Stomach smooth muscle (tissue), 2 donors: ENCODE results near the gene RNF2.
"Not testable (repeated sequence)": the region's sequence is repeated elsewhere in the genome, so short reads cannot be mapped to it uniquely, and the experiment has no call there.

Source experiments
- H3K27ac ChIP-seq: one replicate; pipeline ENCODE4 v1.7.0; 2013; ENCODE audit warnings: mild to moderate bottlenecking, low read length, inconsistent platforms
- H3K27me3 ChIP-seq, 2 donors: one replicate each; pipeline ENCODE4 v1.7.0; 2013; ENCODE audit warnings: low read length in 2 of 2; ENCODE audit not compliant: insufficient read depth in 2 of 2, control insufficient read depth in 1 of 2
- H3K36me3 ChIP-seq, 2 donors: one replicate each; pipeline ENCODE4 v1.7.0; 2013; ENCODE audit warnings: low read length in 2 of 2; ENCODE audit not compliant: control insufficient read depth in 2 of 2, insufficient read depth in 2 of 2
- H3K4me1 ChIP-seq: one replicate; pipeline ENCODE4 v1.7.0; 2013; ENCODE audit warnings: low read length; ENCODE audit not compliant: control insufficient read depth, insufficient read depth
- H3K4me3 ChIP-seq, 2 donors: one replicate each; pipeline ENCODE4 v1.7.0; 2013; ENCODE audit warnings: low read length in 2 of 2
- H3K9ac ChIP-seq, 2 donors: one replicate each; pipeline ENCODE4 v1.7.0; 2013; ENCODE audit warnings: low read length in 2 of 2, mild to moderate bottlenecking in 1 of 2
- H3K9me3 ChIP-seq, 2 donors: one replicate each; pipeline ENCODE4 v1.7.0; 2013; ENCODE audit warnings: low read length in 2 of 2; ENCODE audit not compliant: control insufficient read depth in 2 of 2
- donor health status: healthy.
- donor health status: Pancreatic carcinoma.

Gene RNF2

GRCh38 chr1:185050823-185051451, 5.6 kb downstream of the RNF2 start:
- H3K27me3 ChIP-seq: no peaks in the 10 kb centered on the region
- H3K4me3 ChIP-seq: no peak overlapping the region
- no peaks in the 10 kb centered on the region for H3K36me3 ChIP-seq
- no peaks in the 10 kb centered on the region for H3K9me3 ChIP-seq
- no peak overlapping the region for H3K9ac ChIP-seq
- H3K4me1 ChIP-seq: peaks cover 4% of the 10 kb centered on the region
- H3K27ac ChIP-seq: no peak overlapping the region

GRCh38 chr1:185053204-185053603, 7.8 kb downstream of the RNF2 start:
- Histone ChIP-seq H3K27ac (no peak overlapping the region), H3K4me1 (no peaks in the 10 kb centered on the region), H3K27me3 (no peaks in the 10 kb centered on the region), H3K4me3 (no peak overlapping the region), H3K36me3 (no peaks in the 10 kb centered on the region), H3K9me3 (no peaks in the 10 kb centered on the region), H3K9ac (no peak overlapping the region)

DNA sequence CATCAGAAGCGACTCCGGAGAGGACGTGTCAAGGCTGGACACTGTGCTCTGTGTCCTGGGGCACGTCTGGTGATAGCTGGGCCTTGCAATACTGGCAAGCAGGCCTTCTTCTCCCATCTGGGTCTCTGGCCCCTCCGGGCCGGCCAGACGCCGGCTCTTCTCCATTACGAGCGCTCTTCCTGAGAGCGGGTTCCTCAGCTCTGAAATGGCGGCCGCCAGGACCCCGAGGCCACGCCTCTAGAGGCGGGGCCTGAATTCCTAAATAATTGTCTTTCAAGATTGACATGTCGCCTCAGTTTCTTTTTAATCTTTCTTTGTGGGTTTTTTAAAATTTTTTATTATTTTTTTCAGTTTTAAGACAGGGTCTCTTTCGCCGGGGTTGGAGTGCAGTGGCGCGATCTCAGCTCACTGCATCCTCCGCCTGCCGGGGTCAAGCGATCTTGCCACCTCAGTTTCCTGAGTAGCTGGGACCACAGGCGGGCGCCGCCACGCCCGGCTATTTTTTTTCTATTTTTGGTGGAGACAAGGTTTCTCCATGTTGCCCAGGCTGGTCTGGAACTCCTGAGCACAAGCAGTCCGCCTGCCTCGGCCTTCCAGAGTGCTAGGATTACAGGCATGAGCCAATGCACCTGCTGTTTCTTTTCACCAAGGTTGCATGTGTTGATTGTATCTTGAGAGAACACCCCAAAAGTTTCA, 9.2 kb downstream of the RNF2 start:
- H3K9ac ChIP-seq: no peak overlapping the region

DNA sequence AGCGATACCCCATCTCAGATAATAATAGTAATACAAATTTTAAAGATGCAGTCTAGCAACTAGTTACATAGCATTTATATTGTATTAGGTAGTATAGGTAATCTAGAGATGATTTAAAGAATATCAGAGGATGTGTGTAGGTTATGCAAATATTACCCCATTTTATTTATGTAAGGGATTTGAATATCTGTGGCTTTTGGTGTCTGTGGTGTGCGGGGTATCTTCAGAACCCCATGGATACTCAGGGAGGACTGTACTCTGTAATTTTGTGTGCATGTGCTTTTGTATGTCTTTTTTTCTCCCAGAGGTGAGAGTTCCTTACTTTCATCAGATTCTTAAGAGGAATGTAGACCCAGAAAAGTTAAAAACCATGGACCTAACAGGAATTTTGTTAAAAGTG, 12.8 kb downstream of the RNF2 start:
- Histone ChIP-seq H3K9ac (no peak overlapping the region), H3K4me1 (no peaks in the 10 kb centered on the region), H3K36me3 (no peaks in the 10 kb centered on the region), H3K9me3 (no peaks in the 10 kb centered on the region), H3K27ac (no peak overlapping the region), H3K4me3 (no peak overlapping the region), H3K27me3 (no peaks in the 10 kb centered on the region)

More for the DNA sequence above, 9.2 kb downstream of the RNF2 start:
- no peaks in the 10 kb centered on the region for H3K4me1 ChIP-seq
- H3K27ac ChIP-seq: no peak overlapping the region
- no peaks in the 10 kb centered on the region for H3K36me3 ChIP-seq
- H3K27me3 ChIP-seq: no peaks in the 10 kb centered on the region
- H3K4me3 ChIP-seq: no peak overlapping the region
- H3K9me3 ChIP-seq: no peaks in the 10 kb centered on the region

- no peak overlapping the region for H3K4me3 ChIP-seq
These were observed 13.5 kb downstream of the RNF2 start for GRCh38 chr1:185058876-185059275.

DNA sequence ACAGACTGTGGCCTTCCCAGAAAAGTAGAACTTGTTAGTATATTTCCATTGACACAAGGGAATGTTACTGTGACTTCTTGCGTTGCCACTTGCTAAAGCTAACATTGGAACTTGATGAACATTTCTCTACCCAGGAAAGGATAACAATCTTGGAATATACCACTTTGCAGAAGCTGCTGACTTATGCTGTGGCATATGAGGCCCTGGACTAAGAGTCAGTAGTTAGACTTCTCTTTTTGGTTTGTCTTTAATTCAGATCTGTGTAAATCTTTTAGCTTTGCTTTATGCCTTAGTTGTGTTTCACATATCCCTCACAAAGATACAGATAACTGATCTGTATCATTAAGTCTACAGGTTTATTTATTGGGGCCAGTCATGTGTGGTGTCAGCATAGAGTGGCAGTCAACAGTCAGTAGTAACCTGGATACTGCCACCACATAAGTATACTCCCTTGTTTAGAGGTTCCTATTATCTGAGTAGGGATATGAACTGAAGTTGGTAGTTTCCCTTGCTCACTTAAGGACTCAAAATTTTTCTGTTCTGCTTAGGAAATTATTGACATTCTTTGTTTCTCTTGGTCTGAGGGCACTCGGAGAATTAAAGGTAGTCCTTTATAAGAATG, 14.7 kb downstream of the RNF2 start:
- Histone ChIP-seq H3K27me3 (no peaks in the 10 kb centered on the region), H3K4me3 (no peak overlapping the region), H3K27ac (no peak overlapping the region), H3K4me1 (no peaks in the 10 kb centered on the region), H3K9me3 (no peaks in the 10 kb centered on the region), H3K36me3 (no peaks in the 10 kb centered on the region), H3K9ac (no peak overlapping the region)

More at GRCh38 chr1:185058876-185059275, 13.5 kb downstream of the RNF2 start:
- Histone ChIP-seq H3K4me1 (no peaks in the 10 kb centered on the region), H3K27ac (no peak overlapping the region), H3K9ac (no peak overlapping the region), H3K9me3 (no peaks in the 10 kb centered on the region), H3K36me3 (no peaks in the 10 kb centered on the region), H3K27me3 (no peaks in the 10 kb centered on the region)

- Histone ChIP-seq H3K36me3 (no peaks in the 10 kb centered on the region), H3K9me3 (no peaks in the 10 kb centered on the region), H3K4me3 (no peak overlapping the region), H3K4me1 (no peaks in the 10 kb centered on the region), H3K27ac (no peak overlapping the region), H3K27me3 (no peaks in the 10 kb centered on the region), H3K9ac (no peak overlapping the region)
These were observed 17.5 kb downstream of the RNF2 start for GRCh38 chr1:185062710-185063370.

DNA sequence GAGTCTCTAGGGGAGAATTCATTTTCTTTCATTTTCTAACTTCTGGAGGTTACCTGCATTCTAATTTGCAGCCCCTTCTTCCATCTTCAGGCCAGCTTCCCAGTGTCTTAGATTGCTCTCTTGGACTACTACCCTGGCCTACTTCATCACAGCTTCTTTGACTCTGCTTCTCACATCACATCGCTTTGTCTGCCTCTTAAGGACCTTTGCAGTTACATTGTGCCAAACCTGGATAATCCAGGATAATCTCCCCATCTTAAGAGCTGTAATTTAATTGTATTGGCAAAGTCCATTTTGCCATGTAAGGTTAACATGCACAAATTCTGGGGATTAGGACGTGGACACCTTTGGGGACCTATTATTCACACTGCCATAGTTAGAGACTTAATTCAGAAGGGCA, 18.4 kb downstream of the RNF2 start:
- no peaks in the 10 kb centered on the region for H3K27me3 ChIP-seq
- no peaks in the 10 kb centered on the region for H3K36me3 ChIP-seq
- H3K9ac ChIP-seq: no peak overlapping the region
- H3K27ac ChIP-seq: no peak overlapping the region
- H3K4me3 ChIP-seq: no peak overlapping the region
- no peaks in the 10 kb centered on the region for H3K9me3 ChIP-seq
- H3K4me1 ChIP-seq: no peaks in the 10 kb centered on the region

GRCh38 chr1:185065006-185065405, 19.6 kb downstream of the RNF2 start:
- not testable (repeated sequence) for H3K9me3 ChIP-seq, H3K4me3 ChIP-seq

GRCh38 chr1:185066181-185066580, 20.8 kb downstream of the RNF2 start:
- no peak overlapping the region for H3K9ac ChIP-seq
- H3K9me3 ChIP-seq: no peaks in the 10 kb centered on the region
- H3K4me3 ChIP-seq: no peak overlapping the region
- no peak overlapping the region for H3K27ac ChIP-seq
- no peaks in the 10 kb centered on the region for H3K36me3 ChIP-seq
- no peaks in the 10 kb centered on the region for H3K4me1 ChIP-seq
- H3K27me3 ChIP-seq: no peaks in the 10 kb centered on the region

More at GRCh38 chr1:185065006-185065405, 19.6 kb downstream of the RNF2 start:
- not testable (repeated sequence) for H3K36me3 ChIP-seq, H3K9ac ChIP-seq, H3K27ac ChIP-seq, H3K4me1 ChIP-seq, H3K27me3 ChIP-seq
